ENCODE results near the gene REG1B.

GRCh38 chr2:79129260-79129659 lies 41.5 kb upstream of the REG1B start:
- TF ChIP-seq POLR2AphosphoS5 (IDR thresholded peaks at IDR 0.05; ENCODE audit: insufficient read depth, low read depth, low read length) (no peak), EZH2 (IDR thresholded peaks at IDR 0.05; ENCODE audit: borderline replicate concordance, low read depth, low read length, severe bottlenecking) (no peak), POLR2A (IDR thresholded peaks at IDR 0.05; ENCODE audit: low read depth, low read length) (no peak), JUN (IDR thresholded peaks at IDR 0.05; ENCODE audit: borderline replicate concordance, insufficient read depth, insufficient read length, low read depth) (no peak), MYC (IDR thresholded peaks at IDR 0.05; ENCODE audit: low read depth, low read length) (no peak), GATA2 (IDR thresholded peaks at IDR 0.05; ENCODE audit: insufficient read depth, insufficient read length, low read depth, low read length) (no peak), FOS (IDR thresholded peaks at IDR 0.05; ENCODE audit: borderline replicate concordance, insufficient read depth, low read length) (no peak), MAX (IDR thresholded peaks at IDR 0.05; ENCODE audit: insufficient read depth, insufficient read length) (no peak)
- TF ChIP-seq, protein P1, sequence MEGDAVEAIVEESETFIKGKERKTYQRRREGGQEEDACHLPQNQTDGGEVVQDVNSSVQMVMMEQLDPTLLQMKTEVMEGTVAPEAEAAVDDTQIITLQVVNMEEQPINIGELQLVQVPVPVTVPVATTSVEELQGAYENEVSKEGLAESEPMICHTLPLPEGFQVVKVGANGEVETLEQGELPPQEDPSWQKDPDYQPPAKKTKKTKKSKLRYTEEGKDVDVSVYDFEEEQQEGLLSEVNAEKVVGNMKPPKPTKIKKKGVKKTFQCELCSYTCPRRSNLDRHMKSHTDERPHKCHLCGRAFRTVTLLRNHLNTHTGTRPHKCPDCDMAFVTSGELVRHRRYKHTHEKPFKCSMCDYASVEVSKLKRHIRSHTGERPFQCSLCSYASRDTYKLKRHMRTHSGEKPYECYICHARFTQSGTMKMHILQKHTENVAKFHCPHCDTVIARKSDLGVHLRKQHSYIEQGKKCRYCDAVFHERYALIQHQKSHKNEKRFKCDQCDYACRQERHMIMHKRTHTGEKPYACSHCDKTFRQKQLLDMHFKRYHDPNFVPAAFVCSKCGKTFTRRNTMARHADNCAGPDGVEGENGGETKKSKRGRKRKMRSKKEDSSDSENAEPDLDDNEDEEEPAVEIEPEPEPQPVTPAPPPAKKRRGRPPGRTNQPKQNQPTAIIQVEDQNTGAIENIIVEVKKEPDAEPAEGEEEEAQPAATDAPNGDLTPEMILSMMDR (IDR thresholded peaks at IDR 0.05; ENCODE audit: extremely low read depth in 1 of 2, insufficient read depth in 1 of 2, low read depth in 1 of 2, low read length in 2 of 2): no peak
